NCI-H187 (cell line): ENCODE measurements around the gene OGFR.

Experiments
- DNase-seq, 2 experiments: peaks; one replicate each; lab custom pipeline; 2025; lab: John Stamatoyannopoulos, UW

Gene OGFR

DNA sequence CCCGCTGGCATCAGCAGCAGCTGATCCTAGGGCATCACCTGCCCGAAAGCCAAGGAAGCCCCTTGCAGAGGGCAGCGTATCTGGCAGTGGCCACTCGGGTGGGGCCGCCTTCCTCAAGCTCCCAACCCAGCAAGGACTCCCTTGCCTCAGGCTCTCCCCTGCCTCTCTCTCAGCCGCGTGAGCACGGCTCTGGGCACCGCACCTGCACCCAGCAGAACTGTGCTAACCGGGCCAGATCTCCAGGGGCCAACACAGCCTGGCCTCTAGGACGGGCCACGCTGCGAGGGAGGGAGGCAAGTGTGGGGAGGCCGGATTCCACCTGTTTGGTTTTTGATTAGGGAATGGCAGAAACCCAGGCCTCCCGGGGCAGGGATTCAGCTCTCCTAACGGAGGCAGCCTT lies 20.1 kb upstream of the OGFR start:
- no peak for DNase-seq

DNA sequence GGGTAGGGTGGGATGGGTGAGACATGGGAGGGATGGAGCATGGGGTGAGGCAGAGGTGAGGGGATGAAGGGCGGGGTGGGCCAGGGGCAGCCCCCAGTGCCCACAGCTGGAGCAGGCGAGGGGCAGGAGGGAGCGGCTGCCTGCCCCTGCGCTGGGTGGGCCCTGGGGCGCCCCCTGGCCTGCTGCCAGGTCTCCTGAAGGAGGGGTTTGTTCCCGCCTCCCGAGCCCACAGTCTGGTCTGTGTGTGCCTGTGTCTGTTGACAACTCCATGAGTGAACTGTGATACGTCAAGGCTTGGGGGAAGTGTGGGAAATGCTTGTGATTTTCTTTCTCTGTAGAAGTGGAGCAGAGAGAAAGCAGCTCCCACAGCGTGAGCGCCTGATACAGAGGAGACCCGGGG lies 19.2 kb upstream of the OGFR start:
- no peak for DNase-seq

GRCh38 chr20:62786157-62786556 lies 18.5 kb upstream of the OGFR start:
- DNase-seq, result no peak

DNA sequence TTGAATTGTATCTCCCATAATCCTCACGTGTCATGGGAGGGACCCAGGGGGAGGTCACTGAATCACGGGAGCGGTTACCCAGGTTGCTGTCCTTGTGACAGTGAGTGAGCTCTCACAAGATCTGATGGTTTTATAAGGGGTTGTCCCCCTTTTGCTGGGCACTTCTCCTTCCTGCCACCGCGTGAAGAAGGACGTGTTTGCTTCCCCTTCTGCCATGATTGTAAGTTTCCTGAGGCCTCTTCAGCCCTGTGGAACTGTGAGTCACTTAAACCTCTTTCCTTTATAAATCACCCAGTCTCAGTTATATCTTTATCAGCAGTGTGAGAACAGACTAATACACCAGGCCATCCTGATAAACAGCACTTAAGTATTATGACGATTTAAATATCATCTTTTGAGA lies 17.3 kb upstream of the OGFR start:
- no peak for DNase-seq

- no peak for DNase-seq
Measured at GRCh38 chr20:62787866-62788265, 16.8 kb upstream of the OGFR start.

- DNase-seq, result no peak
Measured at GRCh38 chr20:62788607-62789006, 16.0 kb upstream of the OGFR start.

DNA sequence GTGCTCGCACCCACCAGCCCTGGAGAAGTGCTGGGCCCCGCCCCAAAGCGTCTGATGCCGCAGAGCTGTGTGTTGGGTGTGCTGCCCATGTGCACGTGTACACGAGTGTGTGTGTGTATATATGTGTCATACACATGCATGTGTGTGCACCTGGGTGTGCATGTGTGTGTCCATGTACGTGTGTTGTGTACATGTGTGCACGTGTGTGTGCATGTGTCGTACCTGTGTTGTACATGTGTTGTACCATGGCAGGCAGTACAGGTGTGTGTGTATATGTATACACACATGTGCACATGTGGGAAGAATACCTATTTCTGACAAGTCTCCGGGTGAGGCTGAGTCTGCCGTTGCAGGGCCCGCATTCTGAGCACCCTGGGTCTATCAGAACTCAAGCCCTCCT lies 14.6 kb upstream of the OGFR start:
- no peak for DNase-seq

DNA sequence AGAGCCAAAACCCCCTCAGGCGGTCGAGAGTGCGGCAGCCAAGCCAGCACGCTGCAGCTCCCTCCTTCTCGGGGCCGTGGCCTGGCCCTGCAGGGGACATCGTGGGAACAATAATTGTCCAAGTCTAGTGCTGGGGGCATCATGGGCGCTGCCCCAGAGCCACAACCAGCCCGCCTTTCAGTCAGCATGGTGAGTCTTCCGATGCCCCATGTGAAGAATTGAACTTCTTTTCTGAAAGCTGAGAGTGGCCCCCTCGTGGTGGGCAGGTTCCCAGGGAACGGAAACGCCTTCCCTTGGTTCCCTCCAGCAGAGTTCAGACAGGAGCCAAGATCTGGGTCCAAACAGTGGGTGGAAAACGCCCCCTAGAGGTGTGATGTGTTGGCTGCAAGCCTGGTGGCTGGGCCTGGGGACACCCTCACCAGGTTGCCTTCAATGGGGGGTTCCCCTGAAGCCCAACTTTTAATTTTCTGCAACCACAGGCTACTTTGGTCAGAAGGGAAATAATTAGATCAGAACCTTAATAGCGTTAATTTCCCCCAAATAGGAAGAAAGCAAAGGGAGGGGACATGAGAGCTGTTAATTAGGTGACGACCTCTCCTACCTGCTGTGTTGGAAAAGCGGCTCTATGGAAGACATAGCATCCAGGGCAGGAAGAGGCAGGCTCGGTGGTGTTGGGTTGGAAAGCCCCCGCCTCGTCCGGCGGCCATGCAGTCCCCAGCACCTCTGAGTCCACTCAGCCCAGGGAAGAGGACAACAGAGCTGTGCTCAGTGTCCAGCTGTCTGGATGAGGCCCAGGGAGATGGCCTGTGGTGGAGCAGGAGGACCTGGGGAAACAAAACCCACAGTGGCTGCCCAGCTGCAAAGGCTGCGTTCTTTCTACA lies 13.1 kb upstream of the OGFR start:
- peak; percentile 42 to 78 for DNase-seq

GRCh38 chr20:62792182-62792939 lies 12.3 kb upstream of the OGFR start:
- no peak for DNase-seq

- DNase-seq, result peak in 1 of 2 experiments; percentile 55
Measured at GRCh38 chr20:62792940-62793756, 11.5 kb upstream of the OGFR start.

DNA sequence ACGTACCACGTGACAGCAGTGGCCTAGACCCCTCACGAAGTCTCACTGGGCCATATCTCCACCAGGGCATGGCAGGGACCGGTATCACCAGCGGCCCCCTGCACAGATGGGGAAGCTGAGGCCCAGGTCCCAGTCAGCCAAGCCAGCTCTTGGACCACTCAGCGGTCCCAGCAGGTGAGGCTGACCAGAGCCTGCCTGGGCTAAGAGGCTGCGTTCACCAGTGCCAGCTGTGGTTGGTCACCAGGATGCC lies 11.0 kb upstream of the OGFR start:
- no peak for DNase-seq

DNA sequence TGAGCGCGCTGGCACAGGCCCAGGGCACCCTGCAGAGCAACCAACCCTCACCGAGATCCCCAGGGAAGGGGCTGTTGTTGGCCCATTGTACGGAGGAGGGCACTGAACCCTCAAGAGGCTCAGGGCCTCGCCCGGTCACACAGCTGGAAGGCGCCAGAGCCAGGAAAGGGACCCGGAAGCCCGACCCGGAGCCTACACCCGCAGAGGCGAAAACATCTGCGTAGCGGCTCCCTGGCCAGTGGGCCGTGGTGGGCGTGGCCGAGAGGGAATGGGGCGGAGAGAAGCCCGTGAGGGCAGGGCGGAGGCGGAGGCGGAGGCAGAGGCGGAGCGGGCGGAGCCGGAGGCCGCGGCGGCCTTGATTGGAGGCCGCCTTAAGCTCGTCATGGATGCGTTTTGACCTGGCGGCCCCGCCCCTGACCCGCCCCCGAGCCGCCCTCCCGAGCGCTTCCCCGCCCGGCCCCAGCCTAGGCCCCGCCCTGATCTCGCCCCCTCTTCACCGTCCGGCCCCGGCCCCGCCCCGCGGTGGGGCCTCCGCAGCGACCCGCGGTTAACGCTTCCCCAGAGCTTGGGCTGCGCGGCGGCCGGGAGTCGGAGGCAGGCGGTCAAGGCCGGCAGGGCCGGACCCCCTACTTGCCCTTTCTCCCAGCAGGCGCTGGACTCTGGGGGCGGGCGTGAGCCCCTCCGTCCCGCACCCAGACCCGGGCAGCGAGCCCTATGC lies 10.5 kb upstream of the OGFR start:
- DNase-seq, result peak; percentile 80 to 89

- DNase-seq, result peak; percentile 48
Measured at GRCh38 chr20:62795023-62795761, 9.4 kb upstream of the OGFR start.

GRCh38 chr20:62796699-62797491 lies 7.7 kb upstream of the OGFR start:
- DNase-seq, result no peak

- no peak for DNase-seq
Measured at GRCh38 chr20:62797671-62798532, 6.7 kb upstream of the OGFR start.

DNA sequence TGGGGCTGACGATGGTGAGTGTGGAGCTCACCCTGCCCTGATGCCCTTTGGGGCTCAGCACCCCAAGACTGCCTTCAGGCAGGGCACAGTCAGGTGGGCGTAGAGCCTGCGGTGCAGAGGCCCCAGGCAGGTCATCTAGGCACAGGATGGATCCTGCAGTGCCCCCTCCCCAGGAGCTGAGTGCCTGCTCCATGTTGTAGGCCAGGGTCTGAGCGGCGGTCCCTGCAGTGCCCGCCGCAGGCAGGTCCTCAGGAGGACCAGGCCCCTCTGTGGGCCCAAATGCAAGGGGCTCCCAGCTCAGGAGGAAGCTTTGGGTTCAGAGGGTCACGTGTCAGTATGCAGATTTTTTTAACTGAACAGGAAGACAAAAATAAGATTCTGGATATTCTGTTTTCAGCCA lies 5.6 kb upstream of the OGFR start:
- no peak for DNase-seq

- DNase-seq, result no peak
Measured at GRCh38 chr20:62799459-62799858, 5.2 kb upstream of the OGFR start.

- no peak for DNase-seq
Measured at GRCh38 chr20:62799873-62800272, 4.8 kb upstream of the OGFR start.
